Mesenchymal stem cell (in vitro differentiated cells and primary cell): Measurements from ENCODE around the gene PHKA1.
"Not testable (repeated sequence)": the region's sequence is repeated elsewhere in the genome, so short reads cannot be mapped to it uniquely, and the experiment has no call there.

ENCODE experiments used
- DNase-seq: peaks from one replicate; pipeline ENCODE4 v3.0.0-alpha.2; 2013
- H2AFZ ChIP-seq: one replicate; pipeline ENCODE4 v1.6.1; 2013; ENCODE audit warnings: low read depth, mild to moderate bottlenecking, control low read depth, inconsistent platforms, low read length, moderate library complexity
- H2AK5ac ChIP-seq: 2 replicates; pipeline ENCODE4 v1.6.1; 2013; ENCODE audit warnings: low read length, moderate library complexity, mild to moderate bottlenecking, inconsistent platforms; ENCODE audit not compliant: severe bottlenecking
- H2BK120ac ChIP-seq: one replicate; pipeline ENCODE4 v1.6.1; 2013; ENCODE audit warnings: low read depth, mild to moderate bottlenecking, inconsistent platforms, low read length, moderate library complexity
- H2BK12ac ChIP-seq, 2 experiments: one replicate each; pipeline ENCODE4 v1.6.1; 2013; ENCODE audit warnings: inconsistent platforms in 2 of 2, low read length in 2 of 2, mild to moderate bottlenecking in 2 of 2, moderate library complexity in 2 of 2, control low read depth in 1 of 2
- H2BK15ac ChIP-seq: one replicate; pipeline ENCODE4 v1.6.1; 2013; ENCODE audit warnings: mild to moderate bottlenecking, low read depth, inconsistent platforms; ENCODE audit not compliant: poor library complexity, severe bottlenecking
- H2BK5ac ChIP-seq: 2 replicates; pipeline ENCODE4 v1.6.1; 2013; ENCODE audit warnings: low read depth, mild to moderate bottlenecking, low read length, control low read depth, inconsistent platforms; ENCODE audit not compliant: poor library complexity, severe bottlenecking
- H3K14ac ChIP-seq, 2 experiments: one replicate each; pipeline ENCODE4 v1.6.1; 2013; ENCODE audit warnings: inconsistent platforms in 2 of 2, low read length in 2 of 2, control low read depth in 1 of 2, mild to moderate bottlenecking in 1 of 2, moderate library complexity in 1 of 2
- H3K18ac ChIP-seq, 2 experiments: one replicate each; pipeline ENCODE4 v1.6.1; 2013; ENCODE audit warnings: inconsistent platforms in 2 of 2, low read length in 2 of 2, control low read depth in 1 of 2, low read depth in 1 of 2, mild to moderate bottlenecking in 1 of 2
- H3K23ac ChIP-seq, 2 experiments: one replicate each; pipeline ENCODE4 v1.6.1; 2013; ENCODE audit warnings: inconsistent platforms in 2 of 2, low read length in 2 of 2, mild to moderate bottlenecking in 2 of 2, moderate library complexity in 2 of 2, control low read depth in 1 of 2
- H3K27ac ChIP-seq: 2 replicates; pipeline ENCODE4 v1.5.1; 2013; ENCODE audit warnings: mild to moderate bottlenecking, moderate library complexity, low read length, control low read depth, inconsistent platforms; ENCODE audit not compliant: poor library complexity, severe bottlenecking
- H3K27me3 ChIP-seq, 2 experiments: 2 replicates each; pipeline versions ENCODE4 v1.6.1 to v1.7.0; 2013; ENCODE audit warnings: low read length in 2 of 2, mild to moderate bottlenecking in 2 of 2, moderate library complexity in 2 of 2, control low read depth in 1 of 2, inconsistent platforms in 1 of 2; ENCODE audit not compliant: control insufficient read depth in 1 of 2, insufficient read depth in 1 of 2
- H3K36me3 ChIP-seq, 2 experiments: 2 replicates each; pipeline versions ENCODE4 v1.6.1 to v1.7.0; 2013; ENCODE audit warnings: low read length in 2 of 2, control low read depth in 1 of 2, inconsistent platforms in 1 of 2, low read depth in 1 of 2, mild to moderate bottlenecking in 1 of 2; ENCODE audit not compliant: insufficient read depth in 2 of 2, control insufficient read depth in 1 of 2
- H3K4ac ChIP-seq, 2 experiments: one replicate each; pipeline ENCODE4 v1.6.1; 2013; ENCODE audit warnings: inconsistent platforms in 2 of 2, low read length in 2 of 2, mild to moderate bottlenecking in 2 of 2, moderate library complexity in 2 of 2, control low read depth in 1 of 2, low read depth in 1 of 2
- H3K4me1 ChIP-seq: 2 replicates; pipeline ENCODE4 v1.6.1; 2013; ENCODE audit warnings: low read depth, low read length, control low read depth; ENCODE audit not compliant: control insufficient read depth, insufficient read depth
- H3K4me2 ChIP-seq: 2 replicates; pipeline ENCODE4 v1.6.1; 2013; ENCODE audit warnings: low read length, mild to moderate bottlenecking, inconsistent platforms; ENCODE audit not compliant: poor library complexity, severe bottlenecking
- H3K4me3 ChIP-seq, 2 experiments: 2 replicates each; pipeline versions ENCODE4 v1.5.1 to v1.7.0; 2013; ENCODE audit warnings: low read length in 2 of 2, mild to moderate bottlenecking in 2 of 2, control low read depth in 1 of 2, low read depth in 1 of 2; ENCODE audit not compliant: insufficient read depth in 1 of 2
- H3K79me1 ChIP-seq: replicated peaks from 2 replicates; pipeline ENCODE4 v1.6.1; 2013; ENCODE audit warnings: mild to moderate bottlenecking, control low read depth, low read length, inconsistent platforms; ENCODE audit not compliant: poor library complexity, severe bottlenecking
- H3K9ac ChIP-seq: 2 replicates; pipeline ENCODE4 v1.7.0; 2013; ENCODE audit warnings: mild to moderate bottlenecking, low read length, moderate library complexity
- H3K9me3 ChIP-seq: 2 replicates; pipeline ENCODE4 v1.7.0; 2013; ENCODE audit warnings: mild to moderate bottlenecking, low read length; ENCODE audit not compliant: control insufficient read depth
- H4K8ac ChIP-seq: one replicate; pipeline ENCODE4 v1.6.1; 2013; ENCODE audit warnings: inconsistent platforms, mild to moderate bottlenecking, low read length, moderate library complexity
- H4K91ac ChIP-seq: one replicate; pipeline ENCODE4 v1.6.1; 2013; ENCODE audit warnings: mild to moderate bottlenecking, low read length, inconsistent platforms
- whole genome bisulfite sequencing: methylation state at CpG from one replicate; pipeline ENCODE4 v1.1.7; 2013; ENCODE audit warnings: mixed read lengths; 5-methylcytosine and 5-hydroxymethylcytosine counted together

Gene PHKA1

GRCh38 chrX:72676465-72676864 lies 37.6 kb downstream of the PHKA1 start:
- Histone ChIP-seq H2BK5ac (no peak overlapping the region), H2AK5ac (no peak overlapping the region), H3K79me1 (no peaks in the 10 kb centered on the region), H3K27me3 (no peaks in the 10 kb centered on the region), H3K4me1 (no peaks in the 10 kb centered on the region), H3K9ac (no peak overlapping the region), H2BK120ac (no peak overlapping the region), H3K9me3 (peaks cover 9% of the 10 kb centered on the region), H3K4ac (no peak overlapping the region), H3K23ac (no peak overlapping the region), H4K8ac (no peak overlapping the region), H3K4me3 (no peak overlapping the region), H3K18ac (no peak overlapping the region), H2BK12ac (no peak overlapping the region), H3K27ac (no peak overlapping the region), H2AFZ (no peak overlapping the region), H3K36me3 (no peaks in the 10 kb centered on the region), H3K4me2 (no peak overlapping the region), H3K14ac (no peak overlapping the region), H2BK15ac (no peak overlapping the region), H4K91ac (no peak overlapping the region)
- DNase-seq = no peak
- WGBS = no CpG with 5 or more reads among the region's 2 CpGs

GRCh38 chrX:72673951-72674350 lies 40.2 kb downstream of the PHKA1 start:
- H3K14ac ChIP-seq, H2BK5ac ChIP-seq, H3K9ac ChIP-seq, H2BK12ac ChIP-seq, H2BK120ac ChIP-seq, H3K79me1 ChIP-seq, H3K4me2 ChIP-seq, H3K27ac ChIP-seq, H3K4me3 ChIP-seq, H3K18ac ChIP-seq, H2AK5ac ChIP-seq, H4K8ac ChIP-seq, H2AFZ ChIP-seq, H3K23ac ChIP-seq, DNase-seq, H3K4me1 ChIP-seq, H4K91ac ChIP-seq, H3K27me3 ChIP-seq, H2BK15ac ChIP-seq, H3K9me3 ChIP-seq, H3K36me3 ChIP-seq, H3K4ac ChIP-seq: not testable (repeated sequence)
- no CpG with 5 or more reads among the region's 1 CpG for WGBS

GRCh38 chrX:72669508-72669907 lies 44.6 kb downstream of the PHKA1 start:
- H3K79me1 ChIP-seq, H2BK5ac ChIP-seq: not testable (repeated sequence)

GRCh38 chrX:72666451-72666850 lies 47.7 kb downstream of the PHKA1 start:
- Histone ChIP-seq H3K4ac (no peak overlapping the region), H3K79me1 (no peaks in the 10 kb centered on the region), H2BK5ac (no peak overlapping the region), H3K23ac (no peak overlapping the region), H2AK5ac (no peak overlapping the region), H3K9ac (no peak overlapping the region), H3K27ac (no peak overlapping the region), H3K14ac (no peak overlapping the region), H2BK120ac (no peak overlapping the region), H3K36me3 (no peaks in the 10 kb centered on the region), H2BK15ac (no peak overlapping the region), H3K4me3 (no peak overlapping the region), H4K8ac (no peak overlapping the region), H3K4me2 (no peak overlapping the region), H3K9me3 (no peaks in the 10 kb centered on the region), H2BK12ac (no peak overlapping the region), H2AFZ (no peak overlapping the region), H3K18ac (no peak overlapping the region), H3K27me3 (peaks cover 0 to 12% of the 10 kb centered on the region in 2 experiments), H4K91ac (no peak overlapping the region), H3K4me1 (no peaks in the 10 kb centered on the region)
- no peak for DNase-seq

More at GRCh38 chrX:72669508-72669907, 44.6 kb downstream of the PHKA1 start:
- not testable (repeated sequence) for H3K4ac ChIP-seq, H2AFZ ChIP-seq, H2BK15ac ChIP-seq, H3K4me2 ChIP-seq, DNase-seq, H3K4me1 ChIP-seq, H3K18ac ChIP-seq, H3K4me3 ChIP-seq, H2BK120ac ChIP-seq, H3K9ac ChIP-seq, H2AK5ac ChIP-seq, H3K9me3 ChIP-seq, H3K27ac ChIP-seq, H3K14ac ChIP-seq, H3K27me3 ChIP-seq, H2BK12ac ChIP-seq, H3K23ac ChIP-seq, H4K8ac ChIP-seq, H3K36me3 ChIP-seq, H4K91ac ChIP-seq
- WGBS = no CpG with 5 or more reads among the region's 5 CpGs
